Aorta (tissue), 5 donors: ENCODE results near the gene NTN1. TPM values are rescaled to one million over a fixed set of nuclear protein-coding genes. Genes with fewer than 3 reads are reported as not detected.

Source experiments
- ATAC-seq: fragments of 200-7000 bp; cut with Tn5 transposase; one replicate; pipeline ENCODE4 v1.9.1; 2022; ENCODE audit warnings: moderate library complexity; ENCODE audit not compliant: low FRiP score
- DNase-seq, 2 donors: peaks; one replicate each; pipeline ENCODE4 v3.0.0-alpha.2; 2020
- H3K27ac ChIP-seq, 2 donors: one replicate each; pipeline ENCODE4 v1.5.1; 2013; ENCODE audit warnings: low read length in 2 of 2, mild to moderate bottlenecking in 2 of 2, moderate library complexity in 2 of 2, control low read depth in 1 of 2, inconsistent platforms in 1 of 2, low read depth in 1 of 2
- H3K27me3 ChIP-seq, 2 donors: one replicate each; pipeline ENCODE4 v1.6.1; 2013; ENCODE audit warnings: control low read depth in 1 of 2, low read length in 1 of 2, mild to moderate bottlenecking in 1 of 2, moderate library complexity in 1 of 2; ENCODE audit not compliant: insufficient read depth in 2 of 2, control insufficient read depth in 1 of 2
- H3K36me3 ChIP-seq, 2 donors: one replicate each; pipeline ENCODE4 v1.6.1; 2013; ENCODE audit warnings: control low read depth in 1 of 2, low read length in 1 of 2, mild to moderate bottlenecking in 1 of 2; ENCODE audit not compliant: insufficient read depth in 2 of 2, control insufficient read depth in 1 of 2
- H3K4me1 ChIP-seq, 2 donors: one replicate each; pipeline ENCODE4 v1.6.1; 2013; ENCODE audit warnings: low read length in 2 of 2, control low read depth in 1 of 2, mild to moderate bottlenecking in 1 of 2, moderate library complexity in 1 of 2; ENCODE audit not compliant: insufficient read depth in 2 of 2, control insufficient read depth in 1 of 2
- H3K4me3 ChIP-seq, 2 donors: one replicate each; pipeline ENCODE4 v1.5.1; 2013; ENCODE audit warnings: low read length in 2 of 2, control low read depth in 1 of 2, mild to moderate bottlenecking in 1 of 2
- H3K9me3 ChIP-seq: one replicate; pipeline ENCODE4 v1.6.1; 2013; ENCODE audit warnings: mild to moderate bottlenecking, low read length; ENCODE audit not compliant: control insufficient read depth
- WGBS, 2 donors: extraction: QIAGEN DNeasy Blood & Tissue Kit; methylation state at CpG; one replicate each; pipeline ENCODE4 v1.1.7; 2013; 5-methylcytosine and 5-hydroxymethylcytosine counted together
- intact Hi-C, 2 donors: fragments of 100-400 bp; cut with DNase I; formaldehyde crosslinking; loops; one replicate each; pipeline versions ENCODE4 v1.14.2 to v1.15.0; 2022
- polyA plus RNA-seq, 2 donors: library from polyadenylated mRNA; stranded (reverse); fragments of 200-250 nt; gene quantifications; one replicate each; pipeline ENCODE4 v1.2.3, GENCODE V29; 2013
- total RNA-seq, 2 donors: library from RNA; stranded (reverse); fragmentation: NEBNext Ultra II Directional; extraction: Animal tissue kit (Norgen Biotek cat#: 25700); gene quantifications; one replicate each; pipeline ENCODE4 v1.2.1, GENCODE V29; 2021
- donor health status: healthy with polysubstance abuse.
- donor health status: Bipolar disorder and iron deficiency.
- donor health status: DM: no; HTN: no; CAD: no.
- donor health status: DM: no; HTN: no; CAD: no.
- donor health status: DM: yes; HTN: yes; CAD: no.

NTN1 gene
- total and polyA plus RNA-seq, 4 donors, result 6.6 to 90.4 (median 37.1) TPM

- 83 to 91% methylated on average over 14 of the region's 14 CpGs for WGBS, 2 donors
- ATAC-seq, result no peak
Measured at GRCh38 chr17:9024497-9024896, 3.2 kb downstream of the NTN1 start.

GRCh38 chr17:9026741-9027140 is 5.4 kb downstream of the NTN1 start:
- Histone ChIP-seq H3K4me1 (peaks cover 2 to 5% of the 10 kb centered on the region in 2 donors), H3K4me3 (no peak overlapping the region), H3K36me3 (no peaks in the 10 kb centered on the region), H3K27me3 (no peaks in the 10 kb centered on the region), H3K9me3 (no peaks in the 10 kb centered on the region), H3K27ac (no peak overlapping the region)
- intact Hi-C loops, result loop anchor here (10.0 kb wide), 2 partner anchors 58 to 138 kb away; no protein-coding TSS in a partner anchor
- DNase-seq, result no peak
- ATAC-seq, result no peak
- 85 to 91% methylated on average over 8 of the region's 8 CpGs for WGBS, 2 donors

More at GRCh38 chr17:9024497-9024896, 3.2 kb downstream of the NTN1 start:
- no peak for DNase-seq
- peaks cover 0 to 5% of the 10 kb centered on the region in 2 donors for H3K4me1 ChIP-seq
- H3K9me3 ChIP-seq, result no peaks in the 10 kb centered on the region
- H3K36me3 ChIP-seq, result no peaks in the 10 kb centered on the region
- H3K4me3 ChIP-seq, result peak overlapping the region in 1 of 2 donors; percentile 55
- no peaks in the 10 kb centered on the region for H3K27me3 ChIP-seq
- intact Hi-C loops, result loop anchor here (5.0 to 10.0 kb wide), 3 partner anchors 60 to 140 kb away; no protein-coding TSS in a partner anchor
- no peak overlapping the region for H3K27ac ChIP-seq

GRCh38 chr17:9028202-9028987 is 7.1 kb downstream of the NTN1 start:
- Histone ChIP-seq H3K27me3 (no peaks in the 10 kb centered on the region), H3K4me1 (peaks cover 2 to 12% of the 10 kb centered on the region in 2 donors), H3K9me3 (no peaks in the 10 kb centered on the region), H3K4me3 (no peak overlapping the region), H3K36me3 (no peaks in the 10 kb centered on the region), H3K27ac (peak overlapping the region; percentile 76 to 84)
- DNase-seq (no peak), ATAC-seq (peak; percentile 28)
- 11% methylated on average over 11 of the region's 11 CpGs for WGBS, 2 donors
- intact Hi-C loops, result loop anchor here (10.0 kb wide), 2 partner anchors 56 to 136 kb away; no protein-coding TSS in a partner anchor

- intact Hi-C loops, result loop anchor here (10.0 kb wide), 2 partner anchors 56 to 136 kb away; no protein-coding TSS in a partner anchor
- WGBS, 2 donors, result 51 to 64% methylated on average over 13 of the region's 13 CpGs
- peak overlapping the region in 1 of 2 donors; percentile 84 for H3K27ac ChIP-seq
- H3K4me3 ChIP-seq, result no peak overlapping the region
- ATAC-seq (no peak), DNase-seq (no peak)
- H3K27me3 ChIP-seq, result no peaks in the 10 kb centered on the region
- H3K4me1 ChIP-seq, result peaks cover 2 to 12% of the 10 kb centered on the region in 2 donors
- H3K9me3 ChIP-seq, result no peaks in the 10 kb centered on the region
- H3K36me3 ChIP-seq, result no peaks in the 10 kb centered on the region
Measured at GRCh38 chr17:9028988-9029570, 7.8 kb downstream of the NTN1 start.

- Histone ChIP-seq H3K36me3 (no peaks in the 10 kb centered on the region), H3K4me1 (peaks cover 2 to 12% of the 10 kb centered on the region in 2 donors), H3K9me3 (no peaks in the 10 kb centered on the region), H3K27me3 (no peaks in the 10 kb centered on the region), H3K4me3 (no peak overlapping the region), H3K27ac (no peak overlapping the region)
- DNase-seq, result no peak
- WGBS, 2 donors, result 27 to 37% methylated on average over 9 of the region's 9 CpGs
- no peak for ATAC-seq
- intact Hi-C loops, result loop anchor here in 1 of 2 donors (5.0 kb wide), 1 partner anchor 40 kb away; no protein-coding TSS in a partner anchor
Measured at GRCh38 chr17:9032151-9032550, 10.8 kb downstream of the NTN1 start.

- H3K27me3 ChIP-seq, result no peaks in the 10 kb centered on the region
- no peaks in the 10 kb centered on the region for H3K36me3 ChIP-seq
- H3K4me1 ChIP-seq, result peaks cover 2 to 12% of the 10 kb centered on the region in 2 donors
- intact Hi-C loops, result loop anchor here in 1 of 2 donors (5.0 kb wide), 1 partner anchor 40 kb away; no protein-coding TSS in a partner anchor
- H3K4me3 ChIP-seq, result no peak overlapping the region
- 6 to 18% methylated on average over 10 of the region's 10 CpGs for WGBS, 2 donors
- ATAC-seq, result no peak
- H3K27ac ChIP-seq, result peak overlapping the region in 1 of 2 donors; percentile 24
- no peak for DNase-seq
- H3K9me3 ChIP-seq, result no peaks in the 10 kb centered on the region
Measured at GRCh38 chr17:9032583-9032982, 11.3 kb downstream of the NTN1 start.

- 33 to 53% methylated on average over 1 of the region's 1 CpG for WGBS, 2 donors
- H3K36me3 ChIP-seq, result peaks cover 0 to 2% of the 10 kb centered on the region in 2 donors
- intact Hi-C loops, result no loop called here
- no peaks in the 10 kb centered on the region for H3K9me3 ChIP-seq
- no peaks in the 10 kb centered on the region for H3K27me3 ChIP-seq
- H3K4me3 ChIP-seq, result no peak overlapping the region
- peaks cover 2 to 7% of the 10 kb centered on the region in 2 donors for H3K4me1 ChIP-seq
- DNase-seq (no peak), ATAC-seq (peak; percentile 35)
- no peak overlapping the region for H3K27ac ChIP-seq
Measured at GRCh38 chr17:9035249-9035648, 13.9 kb downstream of the NTN1 start.

- no peaks in the 10 kb centered on the region for H3K27me3 ChIP-seq
- intact Hi-C loops, result no loop called here
- H3K36me3 ChIP-seq, result peaks cover 0 to 2% of the 10 kb centered on the region in 2 donors
- H3K9me3 ChIP-seq, result no peaks in the 10 kb centered on the region
- no peak for DNase-seq
- no peak overlapping the region for H3K27ac ChIP-seq
- peaks cover 0 to 7% of the 10 kb centered on the region in 2 donors for H3K4me1 ChIP-seq
- 79 to 83% methylated on average over 4 of the region's 4 CpGs for WGBS, 2 donors
- no peak overlapping the region for H3K4me3 ChIP-seq
- no peak for ATAC-seq
Measured at GRCh38 chr17:9036336-9036735, 15.0 kb downstream of the NTN1 start.
